ENCODE measurements around the gene UBL3.

Gene UBL3

DNA sequence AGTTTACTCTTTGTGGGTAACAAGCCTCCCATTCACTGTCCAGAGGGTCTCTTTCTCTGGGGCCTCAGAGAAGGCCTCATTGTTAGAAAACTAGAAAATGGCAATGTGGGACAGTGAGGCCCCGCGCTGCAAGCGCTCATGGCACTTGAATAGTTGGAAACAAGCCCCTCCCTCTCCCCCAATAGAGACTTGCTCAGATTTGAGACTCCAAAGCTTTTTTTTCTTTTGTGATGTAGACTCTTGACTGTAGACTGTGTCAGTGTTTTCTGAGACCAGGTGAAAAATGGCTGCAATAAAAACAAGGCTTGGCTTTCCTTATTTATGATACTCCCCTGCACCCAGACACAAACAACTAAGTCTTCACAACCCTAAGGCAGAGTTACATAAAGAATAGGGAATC, 38.7 kb upstream of the UBL3 start:
- no peak overlapping the region for H3K4me3 ChIP-seq (IDR thresholded peaks at IDR 0.05; ENCODE audit: insufficient read depth, low read depth, low read length)
- no peak overlapping the region for H3K27ac ChIP-seq
- H3K79me2 ChIP-seq (ENCODE audit: insufficient read depth, low read depth) = no peaks in the 10 kb centered on the region
- H3K36me3 ChIP-seq (ENCODE audit: insufficient read depth) = no peaks in the 10 kb centered on the region
- no peaks in the 10 kb centered on the region for H3K27me3 ChIP-seq (ENCODE audit: insufficient read depth, low read depth)
- no peaks in the 10 kb centered on the region for H3K4me1 ChIP-seq (ENCODE audit: low read depth, poor library complexity, severe bottlenecking)
- H4K20me1 ChIP-seq (ENCODE audit: insufficient read depth) = no peaks in the 10 kb centered on the region
- no peak overlapping the region for H3K9ac ChIP-seq
- TF ChIP-seq, protein P1, sequence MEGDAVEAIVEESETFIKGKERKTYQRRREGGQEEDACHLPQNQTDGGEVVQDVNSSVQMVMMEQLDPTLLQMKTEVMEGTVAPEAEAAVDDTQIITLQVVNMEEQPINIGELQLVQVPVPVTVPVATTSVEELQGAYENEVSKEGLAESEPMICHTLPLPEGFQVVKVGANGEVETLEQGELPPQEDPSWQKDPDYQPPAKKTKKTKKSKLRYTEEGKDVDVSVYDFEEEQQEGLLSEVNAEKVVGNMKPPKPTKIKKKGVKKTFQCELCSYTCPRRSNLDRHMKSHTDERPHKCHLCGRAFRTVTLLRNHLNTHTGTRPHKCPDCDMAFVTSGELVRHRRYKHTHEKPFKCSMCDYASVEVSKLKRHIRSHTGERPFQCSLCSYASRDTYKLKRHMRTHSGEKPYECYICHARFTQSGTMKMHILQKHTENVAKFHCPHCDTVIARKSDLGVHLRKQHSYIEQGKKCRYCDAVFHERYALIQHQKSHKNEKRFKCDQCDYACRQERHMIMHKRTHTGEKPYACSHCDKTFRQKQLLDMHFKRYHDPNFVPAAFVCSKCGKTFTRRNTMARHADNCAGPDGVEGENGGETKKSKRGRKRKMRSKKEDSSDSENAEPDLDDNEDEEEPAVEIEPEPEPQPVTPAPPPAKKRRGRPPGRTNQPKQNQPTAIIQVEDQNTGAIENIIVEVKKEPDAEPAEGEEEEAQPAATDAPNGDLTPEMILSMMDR (conservative IDR thresholded peaks at IDR 0.05; ENCODE audit: low read depth, low read length) = no peak
- H3K4me2 ChIP-seq = no peak overlapping the region
- H2AFZ ChIP-seq (ENCODE audit: low read depth) = no peak overlapping the region

DNA sequence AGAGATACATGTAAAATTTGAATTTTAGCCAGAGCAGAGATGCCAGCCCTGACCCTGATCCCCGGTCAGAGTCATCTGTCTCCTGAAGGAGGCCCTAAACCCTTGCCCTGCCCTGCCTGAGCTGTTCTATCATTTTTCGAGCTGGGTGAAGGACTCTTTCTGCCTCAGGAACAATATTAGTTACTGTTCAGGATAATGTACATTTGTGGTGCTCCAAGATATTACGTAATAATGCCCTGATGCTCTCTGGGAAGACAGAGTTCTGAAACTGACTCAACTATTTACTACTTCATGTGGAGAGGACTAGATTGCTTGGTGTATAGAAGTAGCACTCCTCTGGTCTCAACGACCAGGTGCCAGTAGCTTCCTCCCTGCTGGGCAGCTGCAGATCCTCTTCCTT, 37.9 kb upstream of the UBL3 start:
- Histone ChIP-seq H3K4me1 (ENCODE audit: low read depth, poor library complexity, severe bottlenecking) (no peaks in the 10 kb centered on the region), H3K79me2 (ENCODE audit: insufficient read depth, low read depth) (no peaks in the 10 kb centered on the region), H3K4me2 (no peak overlapping the region), H3K27me3 (ENCODE audit: insufficient read depth, low read depth) (no peaks in the 10 kb centered on the region), H3K9ac (no peak overlapping the region), H4K20me1 (ENCODE audit: insufficient read depth) (no peaks in the 10 kb centered on the region), H3K27ac (no peak overlapping the region), H3K4me3 (IDR thresholded peaks at IDR 0.05; ENCODE audit: insufficient read depth, low read depth, low read length) (no peak overlapping the region), H3K36me3 (ENCODE audit: insufficient read depth) (no peaks in the 10 kb centered on the region), H2AFZ (ENCODE audit: low read depth) (no peak overlapping the region)
- TF ChIP-seq, protein P1 (conservative IDR thresholded peaks at IDR 0.05; ENCODE audit: low read depth, low read length) = no peak

DNA sequence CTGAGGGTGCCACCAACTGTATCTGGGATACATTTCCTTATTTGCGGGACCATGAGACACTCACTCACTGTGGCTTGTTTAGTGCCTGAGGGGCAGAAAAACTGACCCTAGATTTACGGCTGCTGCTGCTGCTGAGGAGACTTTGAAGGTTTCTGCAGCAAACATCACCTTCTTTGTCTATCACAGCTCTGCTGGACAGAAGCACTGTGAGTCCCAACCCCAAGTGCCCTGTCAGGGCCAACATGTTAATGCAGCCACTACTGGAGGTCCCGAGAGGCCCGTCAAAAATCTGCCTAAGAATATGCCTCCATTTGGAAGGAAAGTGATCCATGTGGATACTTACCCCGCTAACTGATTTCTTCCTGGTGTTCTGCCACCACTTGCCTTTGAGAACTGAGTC, 37.3 kb upstream of the UBL3 start:
- Histone ChIP-seq H2AFZ (ENCODE audit: low read depth) (no peak overlapping the region), H3K79me2 (ENCODE audit: insufficient read depth, low read depth) (no peaks in the 10 kb centered on the region), H3K4me2 (no peak overlapping the region), H3K4me3 (IDR thresholded peaks at IDR 0.05; ENCODE audit: insufficient read depth, low read depth, low read length) (no peak overlapping the region), H3K27ac (no peak overlapping the region), H3K4me1 (ENCODE audit: low read depth, poor library complexity, severe bottlenecking) (no peaks in the 10 kb centered on the region), H3K9ac (no peak overlapping the region), H3K27me3 (ENCODE audit: insufficient read depth, low read depth) (no peaks in the 10 kb centered on the region), H4K20me1 (ENCODE audit: insufficient read depth) (no peaks in the 10 kb centered on the region), H3K36me3 (ENCODE audit: insufficient read depth) (no peaks in the 10 kb centered on the region)
- TF ChIP-seq, protein P1 (conservative IDR thresholded peaks at IDR 0.05; ENCODE audit: low read depth, low read length) = no peak

DNA sequence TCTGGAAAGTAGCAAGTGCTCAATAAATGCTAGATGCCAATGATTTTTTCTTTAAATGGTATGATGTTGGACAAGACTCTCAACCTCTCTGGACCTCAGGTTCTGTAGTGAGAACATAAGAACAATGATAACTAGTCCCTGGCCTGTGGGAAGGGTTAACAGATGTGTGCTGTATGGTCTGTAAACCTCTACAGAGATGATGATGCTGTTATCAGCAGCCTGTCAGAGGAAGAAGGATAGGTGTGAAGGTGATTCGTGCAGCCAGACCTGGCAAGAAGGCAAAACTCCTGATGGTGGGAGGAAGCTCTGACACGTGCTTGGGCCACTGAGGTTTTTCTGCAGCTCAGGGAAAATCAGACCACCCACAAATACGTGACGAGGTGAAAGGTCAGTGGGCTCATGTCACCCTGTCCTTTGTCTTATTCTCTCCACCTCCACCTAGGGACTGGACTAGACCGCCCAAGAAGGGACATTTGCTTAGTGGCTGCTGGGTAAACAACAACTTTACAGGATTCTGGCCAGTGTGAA, 36.7 kb upstream of the UBL3 start:
- no peaks in the 10 kb centered on the region for H4K20me1 ChIP-seq (ENCODE audit: insufficient read depth)
- H3K27ac ChIP-seq = no peak overlapping the region
- H3K4me2 ChIP-seq = no peak overlapping the region
- no peaks in the 10 kb centered on the region for H3K4me1 ChIP-seq (ENCODE audit: low read depth, poor library complexity, severe bottlenecking)
- TF ChIP-seq, protein P1 (conservative IDR thresholded peaks at IDR 0.05; ENCODE audit: low read depth, low read length) = no peak
- no peaks in the 10 kb centered on the region for H3K27me3 ChIP-seq (ENCODE audit: insufficient read depth, low read depth)
- no peaks in the 10 kb centered on the region for H3K79me2 ChIP-seq (ENCODE audit: insufficient read depth, low read depth)
- H2AFZ ChIP-seq (ENCODE audit: low read depth) = no peak overlapping the region
- H3K4me3 ChIP-seq (IDR thresholded peaks at IDR 0.05; ENCODE audit: insufficient read depth, low read depth, low read length) = no peak overlapping the region
- no peak overlapping the region for H3K9ac ChIP-seq
- H3K36me3 ChIP-seq (ENCODE audit: insufficient read depth) = no peaks in the 10 kb centered on the region

Data from KMS-11 (cell line).